Astrocyte of the hippocampus (primary cell): ENCODE data around the gene EMX2.

ENCODE experiments used
- DNase-seq: peaks from one replicate; pipeline ENCODE4 v3.0.0; 2011; ENCODE audit warnings: low read depth, low spot score

The EMX2 gene

DNA sequence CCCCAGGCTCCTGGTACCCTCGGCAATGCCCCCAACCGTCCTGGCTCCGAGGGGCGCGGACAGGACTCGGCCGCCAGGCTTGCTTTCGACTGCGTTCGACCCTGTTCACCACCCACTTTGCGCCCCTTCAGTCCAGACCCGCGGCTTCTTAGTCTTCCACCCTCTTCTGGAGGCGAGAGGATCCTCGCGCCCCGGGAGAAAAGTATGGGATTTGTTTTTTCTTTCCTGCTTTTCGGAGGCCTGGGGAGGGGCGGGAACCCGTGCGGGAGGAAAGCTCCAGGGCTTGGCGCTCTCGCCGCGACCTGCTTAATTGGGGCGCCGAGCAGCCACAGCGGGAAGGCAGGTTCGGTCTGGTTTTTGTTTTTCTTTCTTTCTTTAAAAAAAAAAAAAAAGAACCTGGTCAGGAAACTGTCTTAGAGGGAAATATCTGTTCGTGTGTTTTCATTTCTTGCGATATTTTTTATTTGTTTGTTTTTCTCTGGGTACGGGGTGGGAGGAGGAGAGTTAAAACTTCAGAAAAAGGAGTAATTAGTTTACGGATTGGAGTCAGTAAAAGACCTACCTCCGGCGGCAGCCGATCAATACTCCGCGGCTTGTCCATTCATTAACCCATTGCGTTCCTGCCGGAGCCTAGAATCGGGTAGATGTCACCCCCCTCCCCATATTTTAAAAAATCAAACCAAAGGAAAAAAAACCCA, 1.6 kb downstream of the EMX2 start:
- peak; percentile 49 for DNase-seq

DNA sequence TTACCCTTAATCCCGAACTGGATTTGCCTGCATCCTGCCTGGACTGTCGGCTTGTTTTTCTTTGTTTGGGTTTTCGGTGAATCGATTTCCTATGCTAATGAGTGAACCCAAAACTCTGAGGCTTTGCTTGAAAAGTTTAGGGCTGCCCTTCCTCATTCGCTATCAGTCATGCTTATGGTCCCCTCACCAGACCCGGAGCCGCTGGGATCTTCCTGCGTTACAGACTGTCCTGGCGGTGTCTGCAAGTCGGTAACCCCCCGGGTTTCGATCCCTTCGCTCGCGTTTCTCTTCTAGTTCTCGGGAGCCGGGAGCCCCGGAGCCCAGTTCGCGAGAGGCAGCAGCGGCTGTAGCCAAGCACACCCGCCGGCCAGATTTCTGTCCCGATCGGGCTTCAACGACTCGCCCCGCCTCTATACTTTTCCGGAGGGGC, 2.2 kb downstream of the EMX2 start:
- peak; percentile 57 for DNase-seq

DNA sequence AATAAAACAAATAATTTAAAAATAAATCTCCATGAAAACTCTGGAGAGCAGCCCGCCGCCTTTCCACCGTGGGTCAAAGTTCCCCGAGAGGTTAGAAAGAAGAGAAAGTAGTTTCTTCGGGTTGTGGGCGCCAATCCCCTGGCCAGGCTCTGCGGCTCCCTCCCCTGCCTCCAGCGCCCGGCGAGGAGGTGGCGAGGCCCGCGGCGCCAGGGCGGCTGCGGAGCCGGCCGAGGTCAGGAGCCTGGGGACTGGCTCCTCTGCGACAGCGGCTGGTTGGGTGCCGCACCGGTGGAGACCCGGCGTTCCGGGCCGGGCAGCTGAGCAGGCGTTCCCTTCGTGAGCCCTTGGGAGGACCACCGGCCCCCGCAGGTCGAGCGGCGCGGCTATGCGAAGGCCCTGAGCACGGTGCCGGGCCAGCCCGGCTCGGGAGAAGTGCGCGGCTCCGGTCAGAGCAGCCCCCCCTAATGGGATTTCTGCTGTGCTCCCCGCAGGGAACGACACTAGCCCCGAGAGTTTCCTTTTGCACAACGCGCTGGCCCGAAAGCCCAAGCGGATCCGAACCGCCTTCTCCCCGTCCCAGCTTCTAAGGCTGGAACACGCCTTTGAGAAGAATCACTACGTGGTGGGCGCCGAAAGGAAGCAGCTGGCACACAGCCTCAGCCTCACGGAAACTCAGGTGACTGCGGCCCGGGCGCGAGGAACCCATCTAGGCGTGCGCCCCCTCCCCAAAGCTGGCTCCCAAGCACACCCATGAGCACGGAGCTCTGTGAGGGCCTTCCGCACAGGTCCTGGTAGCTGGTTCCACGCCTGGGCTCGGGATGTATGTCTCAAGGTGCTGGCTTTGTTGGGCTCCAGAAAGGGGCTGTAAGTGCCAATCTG, 2.8 kb downstream of the EMX2 start:
- DNase-seq = peak; percentile 68

DNA sequence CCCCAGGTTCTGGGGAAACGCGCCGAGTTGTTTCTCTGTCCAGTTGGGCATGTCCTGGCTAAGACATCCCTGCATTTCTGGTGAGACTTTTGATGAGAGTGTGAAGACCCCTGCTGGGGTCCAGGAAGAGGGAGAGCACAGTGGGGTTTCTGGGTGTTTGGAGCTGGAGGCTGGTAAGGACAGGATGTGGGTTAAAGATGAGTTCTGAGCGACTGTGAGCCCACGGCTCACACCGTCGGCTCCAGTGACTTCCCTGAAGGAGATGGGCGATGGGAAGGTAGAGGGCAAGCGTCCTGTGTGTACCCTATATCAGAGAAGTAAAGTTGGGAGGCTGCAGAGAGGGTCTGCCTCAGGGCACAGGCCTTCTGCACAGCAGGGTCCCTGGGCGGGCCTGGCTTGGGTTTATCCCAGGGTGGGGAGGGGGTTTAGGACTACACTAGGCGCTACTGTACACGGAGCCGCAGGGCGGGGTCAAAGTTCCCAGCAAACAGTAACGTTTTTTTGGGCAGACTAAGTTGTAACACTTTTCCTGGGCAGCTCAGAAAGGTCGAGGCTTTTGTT, 3.6 kb downstream of the EMX2 start:
- DNase-seq = no peak

DNA sequence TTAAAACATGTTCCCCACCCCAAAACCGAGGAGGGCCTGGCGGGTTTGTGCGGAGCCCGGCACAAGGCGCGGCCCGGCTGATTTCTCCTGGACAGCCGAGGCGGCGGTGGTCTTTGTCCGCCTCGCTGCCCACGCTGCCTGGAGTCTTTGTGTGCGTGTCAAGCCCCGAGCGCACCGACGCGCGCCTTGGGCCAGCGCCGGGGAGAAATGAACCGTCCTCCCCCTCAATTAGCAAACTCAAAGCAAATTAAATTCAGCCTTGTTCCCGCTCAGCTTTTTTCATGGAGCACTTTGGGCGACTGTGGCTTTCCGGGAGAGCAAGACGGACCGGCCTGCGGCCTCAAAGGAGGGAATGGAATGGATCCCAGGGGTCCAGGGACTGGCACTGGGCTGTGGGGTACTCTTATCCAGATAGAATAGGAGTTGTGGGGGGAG, 4.1 kb downstream of the EMX2 start:
- DNase-seq = no peak

DNA sequence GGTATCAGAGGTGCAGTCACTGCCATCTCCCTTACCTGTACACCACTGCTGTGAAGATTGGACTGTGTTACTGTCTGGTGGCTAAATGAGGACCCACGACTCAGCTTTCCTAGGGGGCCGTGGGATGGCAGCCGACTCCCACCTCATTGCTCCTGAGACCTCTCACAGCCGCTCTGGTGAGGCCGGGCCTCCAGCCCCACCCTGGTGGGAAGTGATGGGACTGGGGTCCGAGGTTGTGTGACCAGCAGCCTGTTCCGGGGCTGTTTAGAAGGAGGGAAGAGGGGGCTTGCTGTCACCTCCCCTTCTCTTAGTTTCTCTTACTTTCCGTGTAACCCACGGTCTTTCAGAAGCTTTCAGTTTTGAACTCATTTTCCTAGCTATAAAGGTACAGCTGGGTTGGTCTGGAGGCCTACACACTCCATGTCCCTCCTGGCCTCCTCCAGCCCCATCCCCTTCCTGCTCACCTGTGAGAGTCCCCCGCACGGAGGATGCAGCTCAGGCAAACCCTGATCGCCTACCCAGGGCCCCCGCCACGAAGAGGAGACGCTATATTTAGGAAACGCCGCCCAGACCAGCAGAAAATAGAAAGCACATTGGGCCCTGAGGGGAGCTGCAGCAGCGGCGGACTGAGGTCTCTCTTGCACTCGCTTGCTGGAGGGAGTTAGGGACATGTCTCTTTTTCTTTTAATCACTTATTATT, 4.6 kb downstream of the EMX2 start:
- peak; percentile 67 for DNase-seq

DNA sequence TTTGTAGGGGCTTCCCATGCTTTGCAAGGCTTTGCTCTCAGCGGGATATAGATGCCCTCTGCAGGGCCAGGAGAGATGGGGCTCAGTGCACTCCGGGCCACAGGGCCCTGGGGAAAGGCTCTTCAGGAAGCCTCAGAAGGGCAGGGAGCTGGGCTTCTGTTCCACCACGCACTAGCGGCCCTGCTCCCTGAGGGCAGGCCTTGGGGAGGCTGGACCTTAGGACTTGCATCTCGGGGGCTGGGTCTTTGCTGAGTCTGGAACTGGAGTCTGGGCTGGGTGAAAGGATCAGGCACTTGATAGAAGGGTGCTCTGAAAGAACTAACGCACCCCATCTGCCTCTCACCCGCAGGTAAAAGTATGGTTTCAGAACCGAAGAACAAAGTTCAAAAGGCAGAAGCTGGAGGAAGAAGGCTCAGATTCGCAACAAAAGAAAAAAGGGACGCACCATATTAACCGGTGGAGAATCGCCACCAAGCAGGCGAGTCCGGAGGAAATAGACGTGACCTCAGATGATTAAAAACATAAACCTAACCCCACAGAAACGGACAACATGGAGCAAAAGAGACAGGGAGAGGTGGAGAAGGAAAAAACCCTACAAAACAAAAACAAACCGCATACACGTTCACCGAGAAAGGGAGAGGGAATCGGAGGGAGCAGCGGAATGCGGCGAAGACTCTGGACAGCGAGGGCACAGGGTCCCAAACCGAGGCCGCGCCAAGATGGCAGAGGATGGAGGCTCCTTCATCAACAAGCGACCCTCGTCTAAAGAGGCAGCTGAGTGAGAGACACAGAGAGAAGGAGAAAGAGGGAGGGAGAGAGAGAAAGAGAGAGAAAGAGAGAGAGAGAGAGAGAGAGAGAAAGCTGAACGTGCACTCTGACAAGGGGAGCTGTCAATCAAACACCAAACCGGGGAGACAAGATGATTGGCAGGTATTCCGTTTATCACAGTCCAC, 5.4 kb downstream of the EMX2 start:
- peak; percentile 66 for DNase-seq

DNA sequence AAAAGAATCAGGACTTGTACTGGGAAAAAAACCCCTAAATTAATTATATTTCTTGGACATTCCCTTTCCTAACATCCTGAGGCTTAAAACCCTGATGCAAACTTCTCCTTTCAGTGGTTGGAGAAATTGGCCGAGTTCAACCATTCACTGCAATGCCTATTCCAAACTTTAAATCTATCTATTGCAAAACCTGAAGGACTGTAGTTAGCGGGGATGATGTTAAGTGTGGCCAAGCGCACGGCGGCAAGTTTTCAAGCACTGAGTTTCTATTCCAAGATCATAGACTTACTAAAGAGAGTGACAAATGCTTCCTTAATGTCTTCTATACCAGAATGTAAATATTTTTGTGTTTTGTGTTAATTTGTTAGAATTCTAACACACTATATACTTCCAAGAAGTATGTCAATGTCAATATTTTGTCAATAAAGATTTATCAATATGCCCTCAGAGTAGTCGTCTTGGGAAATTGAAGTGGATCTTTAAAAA, 6.6 kb downstream of the EMX2 start:
- DNase-seq = peak; percentile 50

DNA sequence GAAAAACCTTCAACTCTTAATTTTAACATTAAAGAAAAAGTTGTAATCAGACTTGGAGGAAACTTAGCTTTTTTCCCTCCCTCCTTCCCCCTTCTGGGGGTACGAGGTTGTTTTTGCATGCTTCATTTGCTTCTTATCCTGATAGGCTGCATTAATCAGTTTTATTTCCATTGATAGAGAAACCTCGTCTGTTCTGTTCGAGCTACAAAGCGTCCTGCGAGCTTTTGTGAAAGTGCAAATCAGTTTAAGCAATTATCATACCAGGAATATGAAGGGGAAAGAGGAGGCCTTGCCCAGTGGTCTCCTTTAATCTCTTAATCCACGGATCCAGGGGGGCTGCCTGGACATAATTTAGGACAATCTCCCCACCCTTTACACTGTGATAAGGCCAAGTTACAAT, 7.5 kb downstream of the EMX2 start:
- DNase-seq = peak; percentile 75

DNA sequence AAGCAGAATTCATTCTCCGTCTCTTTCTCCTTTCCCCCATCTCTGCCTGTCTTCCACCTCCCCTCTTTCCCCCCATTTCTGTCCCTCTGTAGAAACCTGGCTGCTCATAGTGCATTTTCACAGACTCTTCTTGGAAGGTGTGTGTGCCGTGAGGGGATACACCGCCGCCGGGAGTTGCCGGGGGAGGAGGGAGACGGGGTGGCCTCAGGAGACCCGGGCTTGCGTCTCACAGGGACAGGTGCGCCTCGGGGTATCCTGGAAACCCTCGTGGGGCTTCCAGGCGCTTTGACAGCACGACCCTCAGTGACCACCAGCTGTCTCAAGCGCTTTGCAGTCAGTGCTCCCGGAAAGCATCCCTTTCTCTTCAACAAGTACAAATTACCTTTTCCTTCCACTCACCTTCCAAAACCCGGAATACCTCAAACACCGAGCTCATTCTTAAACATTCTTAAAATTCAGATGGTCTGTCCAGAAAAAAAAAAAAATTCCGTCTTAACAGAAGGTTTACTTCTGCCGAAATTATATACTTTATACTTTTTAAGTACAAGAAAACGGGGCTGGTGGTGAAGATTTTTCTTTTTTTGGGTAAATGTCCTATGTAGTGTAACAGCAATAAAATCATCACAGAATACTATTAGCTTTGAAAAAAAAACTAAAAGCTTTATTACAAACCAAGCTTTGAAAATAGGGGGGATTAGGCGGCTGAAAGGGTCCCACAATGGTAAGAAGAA, 8.2 kb downstream of the EMX2 start:
- peak; percentile 58 for DNase-seq

DNA sequence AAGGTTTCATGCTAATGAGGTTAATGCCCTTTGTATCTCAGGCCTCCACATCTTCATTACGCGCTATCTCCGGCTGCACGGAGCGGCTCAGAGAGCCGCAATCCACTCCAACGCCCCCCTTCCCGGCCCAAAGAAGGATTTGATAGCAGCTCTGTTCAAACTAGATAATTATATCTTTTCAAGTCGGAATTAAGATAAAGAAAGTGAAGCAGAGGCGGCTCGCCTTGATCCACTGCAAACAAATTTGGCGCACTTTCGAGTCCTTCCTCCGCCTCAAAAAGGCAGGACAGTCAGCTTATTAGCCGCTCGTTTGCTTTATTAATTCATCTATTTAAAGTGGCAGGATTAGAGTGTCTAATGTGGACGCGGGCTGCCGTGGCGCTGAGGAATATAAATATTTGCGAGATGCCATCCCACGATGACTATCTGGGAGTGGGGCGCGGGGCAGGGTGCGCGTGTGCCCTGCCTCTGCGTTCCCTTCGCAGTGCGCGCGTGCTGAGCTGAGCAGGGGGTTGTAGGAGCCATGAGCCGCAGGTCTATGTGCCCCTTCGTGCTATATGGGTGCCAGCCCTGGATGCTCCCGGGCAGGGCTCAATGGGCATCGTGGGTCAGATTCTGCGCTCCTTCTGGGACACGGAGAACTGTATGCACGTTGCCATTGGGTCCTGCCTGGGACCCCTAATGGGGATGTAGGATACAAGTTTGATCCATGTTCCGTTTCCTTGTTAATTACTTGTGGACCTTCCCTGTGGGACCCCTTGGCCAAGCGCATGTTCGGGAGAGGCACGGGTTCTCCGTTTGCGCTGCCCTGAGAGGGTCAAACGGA, 9.0 kb downstream of the EMX2 start:
- DNase-seq = peak; percentile 65

DNA sequence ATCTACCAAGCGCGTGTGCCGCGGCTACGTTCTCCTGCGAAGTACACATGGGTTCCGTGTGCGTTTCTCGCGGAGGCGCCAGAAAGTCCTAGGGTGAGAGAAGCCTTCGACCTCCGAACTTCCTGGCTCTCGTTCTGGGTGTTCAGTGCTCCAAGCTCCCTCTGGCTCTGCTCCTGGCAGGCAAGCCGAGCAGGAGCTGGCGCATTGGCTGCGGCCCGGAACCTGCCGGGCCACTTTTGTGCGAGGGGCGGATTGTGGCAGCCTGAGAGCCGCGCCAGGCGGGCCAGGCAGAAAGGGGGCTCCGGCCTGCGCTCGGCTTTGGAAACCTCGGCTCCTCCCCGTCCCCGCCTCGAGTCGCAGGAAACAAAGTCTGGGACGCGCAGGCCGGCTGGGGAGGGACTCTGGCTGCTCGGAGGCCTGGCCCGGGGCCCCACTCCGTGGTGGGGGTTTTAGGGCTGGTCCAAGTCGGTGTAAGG, 9.6 kb downstream of the EMX2 start:
- DNase-seq = peak; percentile 86

DNA sequence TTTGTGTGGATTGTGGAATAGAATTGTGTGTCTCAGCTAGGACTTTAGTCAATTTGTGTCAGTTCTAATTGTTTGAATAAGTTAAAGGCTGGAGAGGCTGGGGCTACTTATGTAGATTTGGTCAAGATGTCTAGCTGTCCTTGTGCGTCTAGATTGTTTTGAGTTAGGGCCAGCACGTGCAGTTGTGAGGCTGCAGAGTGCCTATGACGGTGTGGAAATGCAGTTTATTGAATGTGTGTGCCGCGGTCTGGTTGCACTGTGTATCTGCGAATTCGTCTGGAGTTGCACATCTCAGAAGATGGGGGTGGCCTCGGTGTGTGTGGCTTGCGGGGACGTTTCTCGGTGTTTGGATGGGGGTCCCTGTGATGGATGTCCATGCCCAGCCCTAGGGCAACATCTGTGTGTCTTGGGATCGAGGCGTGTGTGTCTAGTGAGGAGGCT, 10.2 kb downstream of the EMX2 start:
- DNase-seq = peak; percentile 69

DNA sequence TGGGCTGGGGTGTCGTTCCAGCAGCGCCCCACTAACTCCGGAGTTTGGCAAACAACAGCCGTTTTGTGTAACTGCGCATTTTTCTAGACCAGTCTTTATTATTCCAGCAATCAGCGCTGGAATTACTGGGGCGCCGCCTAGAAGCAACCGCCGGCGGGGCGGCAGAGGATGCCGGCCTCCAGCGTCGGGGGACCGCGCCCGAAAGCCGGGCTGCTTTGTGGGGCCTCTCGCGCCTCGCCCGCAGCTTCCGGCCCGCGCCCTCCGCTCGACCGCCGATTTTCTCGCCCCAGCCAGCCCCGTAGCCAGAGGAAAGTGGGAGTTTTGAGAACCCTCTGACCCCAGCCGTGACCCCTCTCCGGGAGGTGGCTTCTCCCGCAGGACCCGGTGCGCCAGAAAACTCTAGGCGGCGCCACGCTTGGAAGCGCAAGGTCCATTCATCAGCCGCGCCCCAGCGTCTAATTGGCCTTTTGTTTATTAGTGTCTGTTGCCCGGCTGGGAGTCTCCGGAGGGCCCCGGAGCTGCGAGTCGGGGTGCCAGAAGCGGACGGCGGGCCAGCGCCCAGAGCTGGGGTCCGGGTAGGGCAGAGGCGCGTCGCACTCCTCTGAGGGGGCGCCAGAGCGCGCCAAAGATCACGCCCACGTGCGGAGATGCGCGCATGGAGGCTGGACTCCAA, 10.7 kb downstream of the EMX2 start:
- peak; percentile 62 for DNase-seq

DNA sequence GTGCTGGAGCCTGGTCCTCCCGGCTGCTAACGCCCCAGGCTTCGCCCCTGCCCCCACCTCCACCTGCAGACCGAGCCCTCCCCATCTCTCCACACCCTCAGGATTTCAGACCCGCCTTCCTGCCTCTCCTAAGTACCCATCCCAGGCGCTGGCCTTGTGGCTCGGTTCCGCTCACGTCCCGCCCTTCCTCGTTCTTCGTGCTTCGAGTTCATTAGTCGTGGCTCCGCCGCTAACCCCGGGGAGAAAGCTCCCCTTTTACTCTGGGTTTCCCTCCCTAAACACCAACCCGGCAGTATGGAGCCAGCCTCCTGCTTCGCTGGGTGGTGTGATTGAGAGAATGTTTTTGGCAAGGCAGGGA, 11.2 kb downstream of the EMX2 start:
- no peak for DNase-seq

DNA sequence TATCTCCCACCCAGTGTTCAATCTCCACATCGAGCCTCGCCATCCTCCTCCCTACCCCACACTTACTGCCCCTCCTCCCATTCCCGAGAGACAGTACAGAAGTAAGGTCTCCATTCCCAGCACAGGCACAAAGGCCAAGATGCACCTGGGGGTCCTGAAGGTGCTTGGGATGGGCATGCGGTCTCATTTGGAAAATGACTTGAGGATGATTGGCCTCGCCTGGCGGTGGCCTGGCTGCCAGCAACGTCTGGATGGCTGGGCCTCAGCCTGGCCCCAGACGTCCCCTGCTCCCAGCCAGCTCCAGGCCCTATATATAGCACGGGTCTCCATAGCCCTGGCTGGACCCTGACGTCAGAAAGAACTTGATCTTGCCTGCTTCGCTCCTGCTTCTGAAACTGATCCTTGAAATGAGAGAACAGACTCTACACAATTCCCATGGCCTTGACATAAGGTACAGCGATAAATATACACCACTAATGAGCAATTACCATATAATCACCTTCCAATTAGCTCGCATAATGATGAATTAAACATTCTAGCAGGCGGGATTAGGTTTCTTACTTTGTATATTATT, 11.8 kb downstream of the EMX2 start:
- DNase-seq = peak; percentile 10

DNA sequence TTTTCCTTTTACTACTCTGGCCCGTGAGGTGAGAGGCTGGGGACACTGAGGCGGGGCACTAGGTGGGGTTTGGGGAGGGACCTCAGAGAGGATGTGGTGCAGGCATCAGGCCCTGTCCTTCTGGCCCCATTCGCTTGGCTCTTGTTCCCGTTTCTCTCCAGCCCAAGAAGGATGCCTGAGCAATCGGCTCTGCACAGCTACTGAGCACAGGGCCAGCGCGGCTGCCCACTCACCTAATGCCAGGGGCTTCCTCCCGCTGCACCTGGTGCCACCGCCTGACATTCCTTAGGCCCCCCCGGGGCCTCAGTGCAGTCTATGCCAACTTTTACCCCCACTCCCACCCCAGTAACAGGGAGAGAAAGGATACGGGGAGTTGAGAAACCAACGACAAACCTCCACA, 12.5 kb downstream of the EMX2 start:
- DNase-seq = no peak

DNA sequence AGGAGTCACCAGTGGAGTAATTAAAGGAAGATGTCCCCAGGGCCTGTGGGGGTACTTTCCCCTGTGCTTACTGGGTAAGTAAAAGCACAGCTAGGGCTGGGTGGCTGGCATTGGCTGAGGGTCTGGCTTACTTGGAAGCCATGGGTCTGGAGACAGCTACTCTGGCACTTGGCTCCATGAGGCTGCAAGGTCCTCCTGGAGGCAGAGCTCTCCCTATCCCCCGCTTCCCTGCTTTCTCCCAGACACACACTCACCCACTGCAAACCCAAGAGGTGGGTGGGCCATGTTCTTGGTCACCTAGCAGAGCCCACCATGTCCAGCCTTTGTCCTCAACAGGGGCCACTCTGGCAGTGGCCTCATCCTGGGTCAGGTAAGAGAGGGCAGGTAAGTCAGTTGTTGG, 13.3 kb downstream of the EMX2 start:
- DNase-seq = no peak
